GM23338 (cell line): Measurements from ENCODE around the gene METTL17. TPM values are rescaled to one million over a fixed set of nuclear protein-coding genes. Genes with fewer than 3 reads are reported as not detected.

Experiments used
- EZH2phosphoT487 ChIP-seq: fragments of 200-600 bp; sonication (generic); IDR thresholded peaks from one replicate; pipeline ENCODE4 v1.8.1; 2018; ENCODE audit warnings: antibody characterized with exemption; ENCODE audit not compliant: unreplicated experiment
- JUNB ChIP-seq: IDR thresholded peaks from one replicate; pipeline ENCODE4 v1.6.1; 2016; ENCODE audit warnings: antibody characterized with exemption; ENCODE audit not compliant: unreplicated experiment
- NANOG ChIP-seq: IDR thresholded peaks from 2 replicates; pipeline ENCODE4 v1.6.1; 2016; ENCODE audit warnings: antibody characterized with exemption, borderline replicate concordance
- ZNF114 ChIP-seq: fragments of 250-450 bp; sonication (Bioruptor Pico); IDR thresholded peaks from 2 replicates; pipeline ENCODE4 v1.5.0; 2020; ENCODE audit warnings: mild to moderate bottlenecking, moderate library complexity
- ZNF331 ChIP-seq: fragments of 250-450 bp; sonication (Bioruptor Pico); IDR thresholded peaks from 2 replicates; pipeline ENCODE4 v1.5.0; 2020; ENCODE audit warnings: low read depth, mild to moderate bottlenecking, moderate library complexity
- polyA plus RNA-seq: library from polyadenylated mRNA; unstranded; fragments of >200 nt; fragmentation: Nextera tagmentation; extraction: Ambion mirVana; gene quantifications from 2 replicates; pipeline ENCODE4 v1.2.1, GENCODE V29; 2016
- total RNA-seq: library from RNA; depleted of rRNA; stranded (reverse); fragments of >200 nt; shearing (Covaris generic); gene quantifications from 2 replicates; pipeline ENCODE4 v1.2.3, GENCODE V29; 2014
- TF ChIP-seq, protein P1 (sequence below): fragments of 250-450 bp; sonication (Bioruptor Pico); IDR thresholded peaks from 2 replicates; pipeline ENCODE4 v1.5.0; 2020; ENCODE audit warnings: mild to moderate bottlenecking, moderate library complexity
- TF ChIP-seq, protein P2 (sequence below): IDR thresholded peaks from one replicate; pipeline ENCODE4 v1.6.1; 2018; ENCODE audit warnings: antibody characterized with exemption; ENCODE audit not compliant: unreplicated experiment
- TF ChIP-seq, protein P3 (sequence below): IDR thresholded peaks from 2 replicates; pipeline ENCODE4 v1.6.1; 2016; ENCODE audit warnings: antibody characterized with exemption

The METTL17 gene
- total and polyA plus RNA-seq, 2 experiments from 2014 or later, result 74.9 to 156 TPM

- TF ChIP-seq, protein P1, sequence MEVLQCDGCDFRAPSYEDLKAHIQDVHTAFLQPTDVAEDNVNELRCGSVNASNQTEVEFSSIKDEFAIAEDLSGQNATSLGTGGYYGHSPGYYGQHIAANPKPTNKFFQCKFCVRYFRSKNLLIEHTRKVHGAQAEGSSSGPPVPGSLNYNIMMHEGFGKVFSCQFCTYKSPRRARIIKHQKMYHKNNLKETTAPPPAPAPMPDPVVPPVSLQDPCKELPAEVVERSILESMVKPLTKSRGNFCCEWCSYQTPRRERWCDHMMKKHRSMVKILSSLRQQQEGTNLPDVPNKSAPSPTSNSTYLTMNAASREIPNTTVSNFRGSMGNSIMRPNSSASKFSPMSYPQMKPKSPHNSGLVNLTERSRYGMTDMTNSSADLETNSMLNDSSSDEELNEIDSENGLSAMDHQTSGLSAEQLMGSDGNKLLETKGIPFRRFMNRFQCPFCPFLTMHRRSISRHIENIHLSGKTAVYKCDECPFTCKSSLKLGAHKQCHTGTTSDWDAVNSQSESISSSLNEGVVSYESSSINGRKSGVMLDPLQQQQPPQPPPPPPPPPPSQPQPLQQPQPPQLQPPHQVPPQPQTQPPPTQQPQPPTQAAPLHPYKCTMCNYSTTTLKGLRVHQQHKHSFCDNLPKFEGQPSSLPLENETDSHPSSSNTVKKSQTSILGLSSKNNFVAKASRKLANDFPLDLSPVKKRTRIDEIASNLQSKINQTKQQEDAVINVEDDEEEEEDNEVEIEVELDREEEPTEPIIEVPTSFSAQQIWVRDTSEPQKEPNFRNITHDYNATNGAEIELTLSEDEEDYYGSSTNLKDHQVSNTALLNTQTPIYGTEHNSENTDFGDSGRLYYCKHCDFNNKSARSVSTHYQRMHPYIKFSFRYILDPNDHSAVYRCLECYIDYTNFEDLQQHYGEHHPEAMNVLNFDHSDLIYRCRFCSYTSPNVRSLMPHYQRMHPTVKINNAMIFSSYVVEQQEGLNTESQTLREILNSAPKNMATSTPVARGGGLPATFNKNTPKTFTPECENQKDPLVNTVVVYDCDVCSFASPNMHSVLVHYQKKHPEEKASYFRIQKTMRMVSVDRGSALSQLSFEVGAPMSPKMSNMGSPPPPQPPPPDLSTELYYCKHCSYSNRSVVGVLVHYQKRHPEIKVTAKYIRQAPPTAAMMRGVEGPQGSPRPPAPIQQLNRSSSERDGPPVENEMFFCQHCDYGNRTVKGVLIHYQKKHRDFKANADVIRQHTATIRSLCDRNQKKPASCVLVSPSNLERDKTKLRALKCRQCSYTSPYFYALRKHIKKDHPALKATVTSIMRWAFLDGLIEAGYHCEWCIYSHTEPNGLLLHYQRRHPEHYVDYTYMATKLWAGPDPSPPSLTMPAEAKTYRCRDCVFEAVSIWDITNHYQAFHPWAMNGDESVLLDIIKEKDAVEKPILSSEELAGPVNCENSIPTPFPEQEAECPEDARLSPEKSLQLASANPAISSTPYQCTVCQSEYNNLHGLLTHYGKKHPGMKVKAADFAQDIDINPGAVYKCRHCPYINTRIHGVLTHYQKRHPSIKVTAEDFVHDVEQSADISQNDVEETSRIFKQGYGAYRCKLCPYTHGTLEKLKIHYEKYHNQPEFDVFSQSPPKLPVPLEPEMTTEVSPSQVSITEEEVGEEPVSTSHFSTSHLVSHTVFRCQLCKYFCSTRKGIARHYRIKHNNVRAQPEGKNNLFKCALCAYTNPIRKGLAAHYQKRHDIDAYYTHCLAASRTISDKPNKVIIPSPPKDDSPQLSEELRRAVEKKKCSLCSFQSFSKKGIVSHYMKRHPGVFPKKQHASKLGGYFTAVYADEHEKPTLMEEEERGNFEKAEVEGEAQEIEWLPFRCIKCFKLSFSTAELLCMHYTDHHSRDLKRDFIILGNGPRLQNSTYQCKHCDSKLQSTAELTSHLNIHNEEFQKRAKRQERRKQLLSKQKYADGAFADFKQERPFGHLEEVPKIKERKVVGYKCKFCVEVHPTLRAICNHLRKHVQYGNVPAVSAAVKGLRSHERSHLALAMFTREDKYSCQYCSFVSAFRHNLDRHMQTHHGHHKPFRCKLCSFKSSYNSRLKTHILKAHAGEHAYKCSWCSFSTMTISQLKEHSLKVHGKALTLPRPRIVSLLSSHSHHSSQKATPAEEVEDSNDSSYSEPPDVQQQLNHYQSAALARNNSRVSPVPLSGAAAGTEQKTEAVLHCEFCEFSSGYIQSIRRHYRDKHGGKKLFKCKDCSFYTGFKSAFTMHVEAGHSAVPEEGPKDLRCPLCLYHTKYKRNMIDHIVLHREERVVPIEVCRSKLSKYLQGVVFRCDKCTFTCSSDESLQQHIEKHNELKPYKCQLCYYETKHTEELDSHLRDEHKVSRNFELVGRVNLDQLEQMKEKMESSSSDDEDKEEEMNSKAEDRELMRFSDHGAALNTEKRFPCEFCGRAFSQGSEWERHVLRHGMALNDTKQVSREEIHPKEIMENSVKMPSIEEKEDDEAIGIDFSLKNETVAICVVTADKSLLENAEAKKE (CRISPR knock-in tag), result no peak
- TF ChIP-seq, protein P2, sequence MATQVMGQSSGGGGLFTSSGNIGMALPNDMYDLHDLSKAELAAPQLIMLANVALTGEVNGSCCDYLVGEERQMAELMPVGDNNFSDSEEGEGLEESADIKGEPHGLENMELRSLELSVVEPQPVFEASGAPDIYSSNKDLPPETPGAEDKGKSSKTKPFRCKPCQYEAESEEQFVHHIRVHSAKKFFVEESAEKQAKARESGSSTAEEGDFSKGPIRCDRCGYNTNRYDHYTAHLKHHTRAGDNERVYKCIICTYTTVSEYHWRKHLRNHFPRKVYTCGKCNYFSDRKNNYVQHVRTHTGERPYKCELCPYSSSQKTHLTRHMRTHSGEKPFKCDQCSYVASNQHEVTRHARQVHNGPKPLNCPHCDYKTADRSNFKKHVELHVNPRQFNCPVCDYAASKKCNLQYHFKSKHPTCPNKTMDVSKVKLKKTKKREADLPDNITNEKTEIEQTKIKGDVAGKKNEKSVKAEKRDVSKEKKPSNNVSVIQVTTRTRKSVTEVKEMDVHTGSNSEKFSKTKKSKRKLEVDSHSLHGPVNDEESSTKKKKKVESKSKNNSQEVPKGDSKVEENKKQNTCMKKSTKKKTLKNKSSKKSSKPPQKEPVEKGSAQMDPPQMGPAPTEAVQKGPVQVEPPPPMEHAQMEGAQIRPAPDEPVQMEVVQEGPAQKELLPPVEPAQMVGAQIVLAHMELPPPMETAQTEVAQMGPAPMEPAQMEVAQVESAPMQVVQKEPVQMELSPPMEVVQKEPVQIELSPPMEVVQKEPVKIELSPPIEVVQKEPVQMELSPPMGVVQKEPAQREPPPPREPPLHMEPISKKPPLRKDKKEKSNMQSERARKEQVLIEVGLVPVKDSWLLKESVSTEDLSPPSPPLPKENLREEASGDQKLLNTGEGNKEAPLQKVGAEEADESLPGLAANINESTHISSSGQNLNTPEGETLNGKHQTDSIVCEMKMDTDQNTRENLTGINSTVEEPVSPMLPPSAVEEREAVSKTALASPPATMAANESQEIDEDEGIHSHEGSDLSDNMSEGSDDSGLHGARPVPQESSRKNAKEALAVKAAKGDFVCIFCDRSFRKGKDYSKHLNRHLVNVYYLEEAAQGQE, result no peak
- TF ChIP-seq, protein P3, sequence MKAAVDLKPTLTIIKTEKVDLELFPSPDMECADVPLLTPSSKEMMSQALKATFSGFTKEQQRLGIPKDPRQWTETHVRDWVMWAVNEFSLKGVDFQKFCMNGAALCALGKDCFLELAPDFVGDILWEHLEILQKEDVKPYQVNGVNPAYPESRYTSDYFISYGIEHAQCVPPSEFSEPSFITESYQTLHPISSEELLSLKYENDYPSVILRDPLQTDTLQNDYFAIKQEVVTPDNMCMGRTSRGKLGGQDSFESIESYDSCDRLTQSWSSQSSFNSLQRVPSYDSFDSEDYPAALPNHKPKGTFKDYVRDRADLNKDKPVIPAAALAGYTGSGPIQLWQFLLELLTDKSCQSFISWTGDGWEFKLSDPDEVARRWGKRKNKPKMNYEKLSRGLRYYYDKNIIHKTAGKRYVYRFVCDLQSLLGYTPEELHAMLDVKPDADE, result no peak
- no peak for TF ChIP-seq NANOG
- no peak for TF ChIP-seq EZH2phosphoT487
- no peak for TF ChIP-seq JUNB
- no peak for TF ChIP-seq ZNF114 (CRISPR knock-in tag)
- TF ChIP-seq ZNF331 (CRISPR knock-in tag), result no peak
Measured at GRCh38 chr14:21016413-21017190, 26.8 kb downstream of the METTL17 start (continued).
